ENCODE results near the gene PPP1R3C. TPM values are rescaled to one million over a fixed set of nuclear protein-coding genes. Genes with fewer than 3 reads are reported as not detected.

PPP1R3C gene
- total RNA-seq, 4 donors from 2014 or later, result 6.6 to 90.7 (median 65.5) TPM

- no peak overlapping the region for H3K4me3 ChIP-seq
- TF ChIP-seq POLR2A (IDR thresholded peaks at IDR 0.05), result no peak
- no peak for TF ChIP-seq CTCF (IDR thresholded peaks at IDR 0.05 in 4 of 5, conservative IDR thresholded peaks at IDR 0.05 in 1 of 5)
- H3K27me3 ChIP-seq, result no peaks in the 10 kb centered on the region
- intact Hi-C loops (cut with DNase I; ENCODE audit: low total_unique reads), result no loop called here
- in situ Hi-C loops (cut with MboI; ENCODE audit: low sequenced_read_pairs in 4 of 4), result loop anchor here in 2 of 4 donors (25.0 kb wide), 1 partner anchor 256 kb away; no protein-coding TSS in a partner anchor
- H3K4me1 ChIP-seq, result no peaks in the 10 kb centered on the region
- H3K9me3 ChIP-seq, result no peaks in the 10 kb centered on the region
- DNase-seq (no peak), ATAC-seq (peak; percentile 39 to 90)
- H3K36me3 ChIP-seq, result no peaks in the 10 kb centered on the region
- no peak overlapping the region for H3K27ac ChIP-seq
Measured at GRCh38 chr10:91642831-91643692, 10.2 kb upstream of the PPP1R3C start.

DNA sequence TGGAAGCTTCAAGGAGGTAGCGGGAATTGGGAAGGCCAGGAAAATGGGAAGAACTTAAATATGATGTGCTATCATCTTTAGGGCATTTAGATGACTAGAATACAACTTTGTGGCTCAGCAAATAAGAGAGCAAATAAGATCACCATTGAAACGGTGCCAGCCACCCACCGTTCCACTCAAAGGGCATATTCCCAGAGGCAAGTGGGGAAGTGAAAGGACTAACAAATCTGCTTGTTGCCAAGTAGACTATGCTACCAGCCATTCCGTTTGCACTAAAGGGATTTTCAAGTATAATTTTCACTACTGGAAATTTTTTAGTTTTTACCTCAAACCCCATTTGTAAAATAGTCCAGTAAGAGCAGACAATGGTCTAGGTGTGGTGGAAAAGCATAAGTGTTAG, 4.0 kb upstream of the PPP1R3C start:
- Histone ChIP-seq H3K4me1 (peaks cover 4 to 21% of the 10 kb centered on the region in 2 donors), H3K9me3 (no peaks in the 10 kb centered on the region), H3K4me3 (no peak overlapping the region), H3K27me3 (no peaks in the 10 kb centered on the region), H3K27ac (no peak overlapping the region), H3K36me3 (no peaks in the 10 kb centered on the region)
- in situ Hi-C loops (cut with MboI; ENCODE audit: low sequenced_read_pairs in 4 of 4) (loop anchor here (5.0 to 25.0 kb wide), 5 partner anchors 82 to 250 kb away; no protein-coding TSS in a partner anchor), intact Hi-C loops (cut with DNase I; ENCODE audit: low total_unique reads) (no loop called here)
- TF ChIP-seq POLR2A (IDR thresholded peaks at IDR 0.05), result no peak
- no peak for TF ChIP-seq CTCF (IDR thresholded peaks at IDR 0.05 in 4 of 5, conservative IDR thresholded peaks at IDR 0.05 in 1 of 5)
- DNase-seq, result no peak
- no peak for ATAC-seq

DNA sequence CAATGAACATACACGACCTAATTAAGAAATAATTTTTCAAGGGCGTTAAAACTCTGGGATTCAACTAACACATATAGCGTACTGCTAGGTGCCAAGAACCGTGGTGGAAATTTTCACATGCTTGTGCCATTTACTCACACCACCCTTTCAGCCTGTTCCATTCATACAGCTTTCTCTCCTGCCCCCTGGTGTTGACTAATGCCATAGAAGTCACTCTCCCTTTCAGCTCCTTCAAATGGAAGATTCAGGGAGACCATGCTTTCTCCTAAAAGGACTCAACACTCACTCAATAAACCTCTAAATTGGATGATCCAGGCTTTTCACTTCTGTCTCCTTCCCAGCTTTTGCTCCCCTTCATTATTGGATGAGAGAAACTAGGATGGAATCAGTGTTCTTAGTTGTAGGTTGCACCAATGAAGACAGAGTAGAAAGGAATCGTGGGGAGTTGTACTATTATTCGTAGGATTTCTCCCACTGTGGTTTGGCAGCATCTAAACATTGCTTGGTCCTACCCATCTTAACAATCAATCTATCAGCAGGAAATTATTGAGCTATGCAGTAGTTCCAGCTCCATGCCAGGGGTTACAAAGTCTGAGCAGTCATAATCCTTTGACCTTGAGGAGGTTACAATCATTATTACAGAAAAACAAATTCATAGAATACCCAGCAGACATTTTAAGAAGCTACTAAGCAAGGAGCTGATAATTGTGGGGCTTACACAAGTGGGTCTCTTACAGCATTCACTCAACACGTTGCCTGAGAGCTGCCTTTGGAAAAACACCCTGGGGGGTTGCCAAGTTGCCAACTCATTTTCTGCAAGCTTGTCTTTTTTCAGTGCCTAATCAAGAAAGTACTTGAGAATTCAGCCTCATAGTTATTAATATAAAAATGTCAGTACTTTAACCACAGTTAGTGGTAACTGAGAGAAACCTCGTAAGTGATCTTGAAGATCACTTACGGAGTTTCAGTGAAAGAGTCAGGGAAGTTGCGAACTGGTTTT, 2.8 kb upstream of the PPP1R3C start:
- peak overlapping the region; percentile 86 to 94 (median 91) for H3K27ac ChIP-seq
- intact Hi-C loops (cut with DNase I; ENCODE audit: low total_unique reads) (loop anchor here (1.0 to 2.0 kb wide), 3 partner anchors 83 to 337 kb away; partner anchors contain the start of gene HECTD2), in situ Hi-C loops (cut with MboI; ENCODE audit: low sequenced_read_pairs in 4 of 4) (loop anchor here (5.0 to 25.0 kb wide), 5 partner anchors 81 to 248 kb away; no protein-coding TSS in a partner anchor)
- TF ChIP-seq POLR2A (IDR thresholded peaks at IDR 0.05), result no peak
- peak; percentile 81 to 91 (median 89) for TF ChIP-seq CTCF (IDR thresholded peaks at IDR 0.05 in 4 of 5, conservative IDR thresholded peaks at IDR 0.05 in 1 of 5)
- no peaks in the 10 kb centered on the region for H3K27me3 ChIP-seq
- peaks cover 13 to 21% of the 10 kb centered on the region in 2 donors for H3K4me1 ChIP-seq
- peak; percentile 69 to 78 for DNase-seq
- no peaks in the 10 kb centered on the region for H3K9me3 ChIP-seq
- peak; percentile 54 to 65 for ATAC-seq
- no peaks in the 10 kb centered on the region for H3K36me3 ChIP-seq
- H3K4me3 ChIP-seq, result no peak overlapping the region

- Histone ChIP-seq H3K27ac (peak overlapping the region; percentile 86 to 94 (median 91)), H3K27me3 (no peaks in the 10 kb centered on the region), H3K9me3 (no peaks in the 10 kb centered on the region), H3K4me3 (no peak overlapping the region), H3K4me1 (peaks cover 18 to 21% of the 10 kb centered on the region in 2 donors), H3K36me3 (no peaks in the 10 kb centered on the region)
- DNase-seq (no peak), ATAC-seq (no peak)
- in situ Hi-C loops (cut with MboI; ENCODE audit: low sequenced_read_pairs in 4 of 4), result loop anchor here (5.0 to 25.0 kb wide), 5 partner anchors 80 to 248 kb away; no protein-coding TSS in a partner anchor
- intact Hi-C loops (cut with DNase I; ENCODE audit: low total_unique reads), result loop anchor here (1.0 to 5.0 kb wide), 6 partner anchors 83 to 1988 kb away; partner anchors contain the start of genes ANKRD1, HECTD2 and PANK1
- TF ChIP-seq POLR2A (IDR thresholded peaks at IDR 0.05) (no peak), CTCF (IDR thresholded peaks at IDR 0.05 in 4 of 5, conservative IDR thresholded peaks at IDR 0.05 in 1 of 5) (no peak)
Measured at GRCh38 chr10:91634898-91635297, 2.0 kb upstream of the PPP1R3C start.
